Measurements from ENCODE around the gene PRKACA. TPM values are rescaled to one million over a fixed set of nuclear protein-coding genes. Genes with fewer than 3 reads are reported as not detected.

PRKACA gene
- total and polyA plus RNA-seq, 10 of the 15 experiments (the other 5 are each of a cell fraction or from before 2014, with no cell fraction given), result 0.53 to 68.5 (median 11.2) TPM

DNA sequence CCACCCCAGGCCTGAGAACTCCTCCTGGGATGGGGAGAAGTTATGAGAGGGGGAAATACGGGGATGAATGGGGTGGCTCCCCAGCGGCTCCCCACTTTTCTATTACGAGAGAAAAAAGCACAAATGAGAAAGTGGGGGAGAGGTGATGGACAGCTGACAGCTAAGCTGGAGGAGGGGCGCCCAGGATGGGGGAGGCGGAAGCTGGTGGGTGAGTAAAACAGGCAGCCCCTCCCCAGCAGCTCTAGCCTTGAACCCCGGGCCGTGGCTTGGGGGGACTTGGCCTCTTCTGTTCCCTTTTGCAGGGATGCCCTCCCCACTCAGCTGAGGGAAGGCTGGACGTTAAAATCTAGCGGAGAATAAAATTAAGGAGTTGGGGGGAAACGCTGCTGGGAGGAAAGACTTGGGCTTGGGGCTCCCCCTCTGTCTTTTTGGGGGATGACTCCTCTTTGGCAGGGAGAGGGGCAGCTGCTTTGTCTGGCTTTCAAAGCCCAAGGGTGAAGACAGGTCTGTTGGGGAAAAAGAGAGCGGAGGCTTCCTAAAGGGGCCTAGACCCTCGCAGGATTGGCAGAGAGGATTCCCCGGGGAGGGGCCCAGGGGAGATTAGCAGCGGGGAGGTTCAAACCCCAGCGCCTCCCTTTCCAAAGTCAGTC is 25.6 kb downstream of the PRKACA start (continued):
- TF ChIP-seq KAT2A (conservative IDR thresholded peaks at IDR 0.05; ENCODE audit: control insufficient read depth, low read depth, low read length), result no peak
- TF ChIP-seq BCL11A (IDR thresholded peaks at IDR 0.05; ENCODE audit: low read depth, low read length), result no peak
- 0 out of 2 replicates have a peak, but pooled peaks have one; percentile 6 for TF ChIP-seq TCF3 (IDR thresholded peaks at IDR 0.05; ENCODE audit: borderline replicate concordance, insufficient read depth, low read depth, low read length)
- TF ChIP-seq NR2C1 (IDR thresholded peaks at IDR 0.05), result no peak
- TF ChIP-seq, protein P1, sequence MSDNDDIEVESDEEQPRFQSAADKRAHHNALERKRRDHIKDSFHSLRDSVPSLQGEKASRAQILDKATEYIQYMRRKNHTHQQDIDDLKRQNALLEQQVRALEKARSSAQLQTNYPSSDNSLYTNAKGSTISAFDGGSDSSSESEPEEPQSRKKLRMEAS (IDR thresholded peaks at IDR 0.05; ENCODE audit: low read depth, low read length), result no peak
- no peak for TF ChIP-seq RAD21 (IDR thresholded peaks at IDR 0.05; ENCODE audit: insufficient read depth, low read depth, low read length)
- TF ChIP-seq MTA3 (IDR thresholded peaks at IDR 0.05; ENCODE audit: borderline replicate concordance, low read length), result 0 out of 2 replicates have a peak, but pooled peaks have one; percentile 13
- TF ChIP-seq, protein P2, sequence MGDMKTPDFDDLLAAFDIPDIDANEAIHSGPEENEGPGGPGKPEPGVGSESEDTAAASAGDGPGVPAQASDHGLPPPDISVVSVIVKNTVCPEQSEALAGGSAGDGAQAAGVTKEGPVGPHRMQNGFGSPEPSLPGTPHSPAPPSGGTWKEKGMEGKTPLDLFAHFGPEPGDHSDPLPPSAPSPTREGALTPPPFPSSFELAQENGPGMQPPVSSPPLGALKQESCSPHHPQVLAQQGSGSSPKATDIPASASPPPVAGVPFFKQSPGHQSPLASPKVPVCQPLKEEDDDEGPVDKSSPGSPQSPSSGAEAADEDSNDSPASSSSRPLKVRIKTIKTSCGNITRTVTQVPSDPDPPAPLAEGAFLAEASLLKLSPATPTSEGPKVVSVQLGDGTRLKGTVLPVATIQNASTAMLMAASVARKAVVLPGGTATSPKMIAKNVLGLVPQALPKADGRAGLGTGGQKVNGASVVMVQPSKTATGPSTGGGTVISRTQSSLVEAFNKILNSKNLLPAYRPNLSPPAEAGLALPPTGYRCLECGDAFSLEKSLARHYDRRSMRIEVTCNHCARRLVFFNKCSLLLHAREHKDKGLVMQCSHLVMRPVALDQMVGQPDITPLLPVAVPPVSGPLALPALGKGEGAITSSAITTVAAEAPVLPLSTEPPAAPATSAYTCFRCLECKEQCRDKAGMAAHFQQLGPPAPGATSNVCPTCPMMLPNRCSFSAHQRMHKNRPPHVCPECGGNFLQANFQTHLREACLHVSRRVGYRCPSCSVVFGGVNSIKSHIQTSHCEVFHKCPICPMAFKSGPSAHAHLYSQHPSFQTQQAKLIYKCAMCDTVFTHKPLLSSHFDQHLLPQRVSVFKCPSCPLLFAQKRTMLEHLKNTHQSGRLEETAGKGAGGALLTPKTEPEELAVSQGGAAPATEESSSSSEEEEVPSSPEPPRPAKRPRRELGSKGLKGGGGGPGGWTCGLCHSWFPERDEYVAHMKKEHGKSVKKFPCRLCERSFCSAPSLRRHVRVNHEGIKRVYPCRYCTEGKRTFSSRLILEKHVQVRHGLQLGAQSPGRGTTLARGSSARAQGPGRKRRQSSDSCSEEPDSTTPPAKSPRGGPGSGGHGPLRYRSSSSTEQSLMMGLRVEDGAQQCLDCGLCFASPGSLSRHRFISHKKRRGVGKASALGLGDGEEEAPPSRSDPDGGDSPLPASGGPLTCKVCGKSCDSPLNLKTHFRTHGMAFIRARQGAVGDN (IDR thresholded peaks at IDR 0.05), result no peak
- TF ChIP-seq NFIC (IDR thresholded peaks at IDR 0.05; ENCODE audit: low read depth, low read length), result no peak; the same call in 1 of the 2 replicates
- no peak for TF ChIP-seq SP1 (IDR thresholded peaks at IDR 0.05; ENCODE audit: low read depth, low read length)
- TF ChIP-seq CBFB (IDR thresholded peaks at IDR 0.05; ENCODE audit: low read depth), result no peak
- no peak for TF ChIP-seq ZNF217 (IDR thresholded peaks at IDR 0.05)
- TF ChIP-seq IRF4 (IDR thresholded peaks at IDR 0.05; ENCODE audit: low read depth, low read length), result no peak
- TF ChIP-seq CEBPB (IDR thresholded peaks at IDR 0.05; ENCODE audit: borderline replicate concordance in 1 of 2, low read depth in 2 of 2, low read length in 2 of 2), result no peak
- no peak for TF ChIP-seq YY1 (IDR thresholded peaks at IDR 0.05; ENCODE audit: low read depth, low read length)
- TF ChIP-seq, protein P3, sequence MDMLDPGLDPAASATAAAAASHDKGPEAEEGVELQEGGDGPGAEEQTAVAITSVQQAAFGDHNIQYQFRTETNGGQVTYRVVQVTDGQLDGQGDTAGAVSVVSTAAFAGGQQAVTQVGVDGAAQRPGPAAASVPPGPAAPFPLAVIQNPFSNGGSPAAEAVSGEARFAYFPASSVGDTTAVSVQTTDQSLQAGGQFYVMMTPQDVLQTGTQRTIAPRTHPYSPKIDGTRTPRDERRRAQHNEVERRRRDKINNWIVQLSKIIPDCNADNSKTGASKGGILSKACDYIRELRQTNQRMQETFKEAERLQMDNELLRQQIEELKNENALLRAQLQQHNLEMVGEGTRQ (IDR thresholded peaks at IDR 0.05; ENCODE audit: borderline replicate concordance, low read depth, low read length), result no peak
- TF ChIP-seq RELA (IDR thresholded peaks at IDR 0.05; ENCODE audit: borderline replicate concordance, partially characterized antibody), result no peak
- TF ChIP-seq BRCA1 (IDR thresholded peaks at IDR 0.05; ENCODE audit: low read depth, low read length), result no peak
- TF ChIP-seq NRF1 (conservative IDR thresholded peaks at IDR 0.05; ENCODE audit: low read depth, low read length), result no peak
- TF ChIP-seq TBL1XR1 (IDR thresholded peaks at IDR 0.05; ENCODE audit: low read depth, low read length), result no peak
- no peak for TF ChIP-seq ESRRA (IDR thresholded peaks at IDR 0.05; ENCODE audit: low read length)
- TF ChIP-seq, protein P4, sequence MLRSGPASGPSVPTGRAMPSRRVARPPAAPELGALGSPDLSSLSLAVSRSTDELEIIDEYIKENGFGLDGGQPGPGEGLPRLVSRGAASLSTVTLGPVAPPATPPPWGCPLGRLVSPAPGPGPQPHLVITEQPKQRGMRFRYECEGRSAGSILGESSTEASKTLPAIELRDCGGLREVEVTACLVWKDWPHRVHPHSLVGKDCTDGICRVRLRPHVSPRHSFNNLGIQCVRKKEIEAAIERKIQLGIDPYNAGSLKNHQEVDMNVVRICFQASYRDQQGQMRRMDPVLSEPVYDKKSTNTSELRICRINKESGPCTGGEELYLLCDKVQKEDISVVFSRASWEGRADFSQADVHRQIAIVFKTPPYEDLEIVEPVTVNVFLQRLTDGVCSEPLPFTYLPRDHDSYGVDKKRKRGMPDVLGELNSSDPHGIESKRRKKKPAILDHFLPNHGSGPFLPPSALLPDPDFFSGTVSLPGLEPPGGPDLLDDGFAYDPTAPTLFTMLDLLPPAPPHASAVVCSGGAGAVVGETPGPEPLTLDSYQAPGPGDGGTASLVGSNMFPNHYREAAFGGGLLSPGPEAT (IDR thresholded peaks at IDR 0.05; ENCODE audit: low read depth), result peak; percentile 60; the same call in 1 of the 2 replicates
- TF ChIP-seq MTA2 (IDR thresholded peaks at IDR 0.05; ENCODE audit: low read depth), result peak; percentile 52; the same call in 1 of the 2 replicates
- TF ChIP-seq RBBP5 (conservative IDR thresholded peaks at IDR 0.05), result no peak
- no peak for TF ChIP-seq HDAC2 (IDR thresholded peaks at IDR 0.05)

All from GM12878 (cell line).